Glomerular visceral epithelial cell (primary cell): ENCODE results near the gene ZNF112.
"Not testable (repeated sequence)": the region's sequence is repeated elsewhere in the genome, so short reads cannot be mapped to it uniquely, and the experiment has no call there.

Experiments used
- DNase-seq: peaks from one replicate; pipeline ENCODE4 v3.0.0-alpha.2; 2016; ENCODE audit errors: extremely low spot score

The ZNF112 gene

DNA sequence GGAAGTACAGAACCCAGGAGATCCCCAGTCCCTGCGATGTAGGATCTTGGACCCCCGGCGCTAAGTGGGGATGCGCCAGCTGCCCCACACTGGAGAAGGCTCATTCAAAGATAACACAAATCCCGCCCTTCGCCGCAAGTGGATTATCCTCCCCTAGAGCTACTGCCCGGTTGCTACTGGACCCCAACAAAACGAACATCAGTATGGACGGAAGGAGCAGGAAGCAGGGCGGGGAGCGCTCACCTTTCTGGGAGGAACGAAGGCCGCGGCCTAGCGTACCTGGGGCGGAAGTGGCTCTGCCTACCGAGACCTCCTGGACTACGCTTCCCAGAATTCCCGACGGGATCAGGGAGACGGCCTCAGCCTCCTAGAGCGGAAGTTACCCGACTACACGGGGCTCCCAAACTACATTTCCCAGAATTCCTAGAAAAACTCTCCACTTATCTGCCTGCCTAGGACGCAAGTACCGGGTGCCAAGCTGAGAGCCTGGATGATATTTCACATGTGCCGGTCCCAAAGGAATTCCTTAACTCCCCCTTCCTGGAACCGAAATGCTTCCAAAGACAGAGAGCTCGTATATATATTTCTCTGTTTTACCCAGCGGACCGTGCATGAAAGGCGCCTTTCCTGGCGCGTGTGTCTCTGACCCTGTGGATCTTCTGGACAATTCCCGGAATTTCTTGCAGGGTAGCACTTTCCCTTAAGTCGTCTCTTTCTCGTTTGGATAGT, at the start of gene ZNF112:
Gene ZNF112, minus strand, starts transcription at position 298 of the 729 bp plus-strand sequence. CDS start 16,141 bp downstream, outside the sequence.
- DNase-seq = peak; percentile 91

DNA sequence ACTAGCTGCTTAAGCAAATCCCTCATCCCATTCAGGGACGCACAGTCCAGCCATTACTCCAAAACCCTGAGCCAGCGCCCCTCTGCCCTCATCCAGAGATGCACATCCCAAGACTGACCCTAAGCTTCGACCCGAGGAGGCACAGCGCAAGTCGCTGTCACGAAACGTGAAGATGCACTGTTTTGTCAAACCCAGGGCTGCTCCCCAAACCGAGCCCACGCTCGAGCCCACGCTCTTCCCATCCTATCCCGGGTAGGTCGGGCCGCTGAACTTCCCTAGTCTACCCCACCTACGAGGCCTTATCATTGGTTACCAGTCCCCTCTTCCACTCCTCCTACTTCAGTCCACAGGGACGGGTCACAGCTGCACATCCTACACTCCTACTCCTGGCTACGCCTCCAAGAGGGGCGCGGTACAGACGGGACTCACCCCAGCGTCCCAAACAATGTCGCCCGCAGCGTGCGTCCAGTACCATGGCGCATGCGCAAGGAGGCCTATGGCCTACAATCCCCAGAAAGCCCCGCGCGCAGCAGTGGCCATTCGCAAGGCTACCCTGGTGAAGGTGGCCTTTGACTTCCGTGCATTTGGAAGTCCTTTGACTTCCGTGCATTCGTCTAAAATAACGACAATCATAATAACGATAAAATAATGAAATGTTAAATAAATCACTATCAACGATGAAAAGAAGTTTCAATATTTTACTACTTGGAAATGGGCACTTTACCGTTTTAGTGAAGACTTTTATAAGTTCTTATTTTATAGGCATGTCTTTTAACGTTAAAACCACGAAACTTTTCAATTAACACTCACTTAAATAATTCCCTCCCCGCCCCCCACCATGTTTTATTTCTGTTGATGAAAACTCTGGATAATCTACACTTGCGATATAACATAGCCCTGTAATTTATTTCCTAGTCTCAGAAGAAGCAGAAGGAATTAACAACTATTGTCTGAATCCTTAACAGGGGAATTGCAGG, 44.9 kb upstream of the ZNF112 start, which contains the start of gene ZNF285:
Gene ZNF285, minus strand, starts transcription at position 470 of the 977 bp plus-strand sequence. CDS start 4,395 bp downstream, outside the sequence.
- peak; percentile 96 for DNase-seq

DNA sequence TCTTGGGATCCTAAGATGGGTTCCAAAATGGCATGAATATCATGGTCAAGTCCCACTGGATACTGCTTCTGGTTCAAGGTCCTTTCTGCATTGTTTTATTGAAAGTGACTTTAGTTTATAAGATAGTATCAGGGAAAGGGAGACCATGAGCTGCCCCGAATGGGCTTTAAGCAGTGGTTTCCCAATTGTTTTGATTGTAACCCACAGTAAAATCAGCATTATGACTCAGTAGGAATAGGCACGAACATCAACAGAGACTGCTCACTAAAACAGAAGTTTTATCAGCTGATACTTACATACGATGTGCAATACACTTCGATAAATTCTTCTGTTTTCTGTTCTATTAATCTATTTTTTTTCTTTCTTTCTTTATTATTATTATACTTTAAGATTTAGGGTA, 32.8 kb upstream of the ZNF112 start:
- DNase-seq = not testable (repeated sequence)

DNA sequence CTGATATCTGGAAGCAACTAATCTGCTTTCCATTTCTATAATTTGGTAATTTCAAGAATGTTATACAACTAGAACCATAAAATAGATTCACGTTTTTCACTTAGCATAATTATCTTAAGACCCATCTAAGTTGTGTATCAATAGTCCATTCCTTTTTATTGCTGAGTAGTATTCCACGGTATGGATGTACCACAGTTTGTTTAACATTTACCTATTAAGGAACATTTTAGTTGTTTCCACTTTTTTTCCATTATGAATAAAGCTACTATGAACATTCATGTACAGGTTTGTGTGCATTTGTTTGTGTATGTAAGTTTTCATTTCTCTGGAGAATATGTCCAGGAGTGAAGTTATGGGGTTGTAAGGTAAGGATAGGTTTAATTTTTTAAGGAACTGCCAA, 18.3 kb upstream of the ZNF112 start:
- DNase-seq = no peak

DNA sequence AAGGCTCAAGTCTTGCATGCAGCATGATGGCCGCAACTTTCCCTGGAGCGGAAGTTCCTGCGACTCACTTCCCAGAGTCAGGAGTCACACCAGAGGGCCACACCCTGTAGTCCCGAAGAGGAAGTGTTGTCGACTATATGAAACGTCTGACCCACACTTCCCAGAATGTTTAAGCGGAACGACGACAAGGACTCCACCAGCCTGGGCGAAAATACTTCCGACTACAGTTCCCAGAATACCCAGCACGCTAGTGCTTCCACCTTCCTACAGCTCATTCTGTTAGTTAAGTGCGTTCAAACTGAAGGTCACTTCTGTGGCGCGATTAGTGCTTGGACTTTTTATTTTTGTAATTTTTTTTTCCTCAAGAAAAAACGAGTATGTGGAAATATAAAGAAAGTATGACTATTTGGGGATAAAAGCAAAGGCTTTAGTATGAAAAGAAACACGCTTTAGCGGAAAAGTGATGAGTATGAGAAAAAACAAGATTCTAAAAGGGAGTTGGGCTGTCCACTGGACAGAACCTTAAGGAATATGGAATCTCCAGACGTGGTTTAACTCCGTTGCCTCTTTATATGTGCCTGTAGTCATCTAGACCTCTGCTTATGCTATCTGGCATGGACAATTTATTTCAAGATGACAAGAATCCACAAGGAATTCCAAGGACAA, 15.5 kb upstream of the ZNF112 start:
- DNase-seq = no peak

DNA sequence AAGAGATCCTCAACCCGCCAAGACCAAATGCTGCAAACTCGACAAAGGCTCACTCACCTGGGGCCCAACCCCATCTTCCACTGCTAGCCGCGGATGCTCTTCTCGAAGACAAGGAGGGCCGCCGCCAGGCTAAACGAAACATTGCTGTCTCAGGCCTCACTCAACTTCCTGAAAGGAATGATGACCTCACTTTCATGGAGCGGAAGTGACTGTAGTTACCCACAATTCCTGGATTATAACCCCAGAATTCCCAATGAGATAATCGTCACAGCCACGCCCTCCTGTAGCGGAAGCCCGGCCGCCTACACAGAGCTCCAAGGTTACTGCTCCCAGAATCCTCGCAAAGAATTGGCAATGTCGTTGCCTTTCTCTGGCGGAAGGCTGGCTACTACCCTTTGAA, 10.5 kb upstream of the ZNF112 start:
- DNase-seq = no peak

DNA sequence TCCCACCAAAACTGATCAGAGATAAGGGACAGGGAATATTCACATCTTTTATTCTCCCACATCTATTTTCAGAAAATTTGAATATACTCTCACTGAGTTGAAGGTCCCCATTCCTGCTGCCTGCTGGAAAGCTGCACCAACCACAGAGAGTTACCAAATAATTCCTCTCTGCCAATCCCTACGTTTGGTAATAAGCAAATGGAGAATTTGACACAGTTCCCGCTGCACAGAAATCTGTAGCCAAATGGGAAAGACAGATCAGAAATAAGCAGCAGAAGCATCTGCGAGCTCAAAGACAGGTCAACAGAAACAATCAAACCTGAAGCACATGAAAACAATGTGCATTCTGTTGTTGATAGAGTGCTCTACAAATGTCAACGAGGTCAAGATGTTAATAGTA, 9.9 kb downstream of the ZNF112 start:
- DNase-seq = no peak

DNA sequence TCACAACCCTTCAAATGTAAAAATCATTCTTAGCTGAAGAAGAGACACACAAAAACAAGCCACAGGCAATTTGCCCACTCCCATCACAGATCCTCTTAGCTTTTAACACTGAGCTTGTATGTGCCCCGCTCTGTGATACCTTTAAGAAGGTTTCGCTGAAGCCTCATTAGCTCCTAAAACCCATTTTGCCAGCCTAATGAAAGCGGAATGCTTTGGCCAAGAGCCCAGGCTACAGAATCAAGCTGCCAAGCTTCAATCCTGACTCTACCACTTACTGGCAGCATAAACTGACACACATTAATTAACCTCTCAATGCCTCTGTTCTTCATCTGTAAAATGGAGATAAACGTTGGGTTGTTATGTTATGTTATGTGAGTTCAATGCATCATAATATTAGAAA, 10.5 kb downstream of the ZNF112 start:
- no peak for DNase-seq

DNA sequence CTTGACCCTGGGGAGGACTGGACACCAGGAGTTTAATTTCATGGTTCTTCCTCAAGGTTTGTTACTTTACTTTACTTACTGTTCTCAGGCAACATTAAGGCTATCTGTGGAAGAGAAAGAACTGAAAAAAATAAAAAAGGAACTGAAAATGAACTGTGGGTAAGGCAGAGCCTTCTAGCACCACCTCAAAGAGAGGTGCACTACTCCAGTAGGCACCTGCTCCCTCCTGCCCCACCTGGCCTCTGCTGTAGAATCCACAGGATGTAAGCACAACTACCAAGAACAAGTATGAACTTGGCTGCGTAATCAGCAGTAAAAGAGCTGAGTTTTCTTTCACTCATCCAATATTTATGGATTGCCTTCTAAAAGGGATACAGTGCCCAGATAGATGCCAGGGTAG, 12.2 kb downstream of the ZNF112 start:
- no peak for DNase-seq

DNA sequence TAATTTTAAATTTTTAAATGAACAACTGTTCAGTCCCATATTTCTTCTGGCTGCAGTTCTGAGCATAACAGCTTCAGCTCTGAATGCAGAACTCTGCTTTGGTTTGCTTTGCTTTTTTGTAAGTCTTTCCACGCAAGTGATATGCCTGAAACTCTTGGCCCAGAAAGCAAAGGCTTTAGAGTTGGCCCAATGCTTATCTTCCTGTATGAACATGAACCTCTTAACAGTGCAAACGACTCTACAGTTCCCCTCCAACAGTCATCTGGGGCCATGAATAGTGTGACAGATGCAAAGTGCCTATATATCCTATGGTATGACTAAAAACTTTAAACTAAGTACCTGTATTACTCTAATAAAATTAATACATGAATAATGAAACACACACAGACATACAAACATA, 14.7 kb downstream of the ZNF112 start:
- DNase-seq = no peak

DNA sequence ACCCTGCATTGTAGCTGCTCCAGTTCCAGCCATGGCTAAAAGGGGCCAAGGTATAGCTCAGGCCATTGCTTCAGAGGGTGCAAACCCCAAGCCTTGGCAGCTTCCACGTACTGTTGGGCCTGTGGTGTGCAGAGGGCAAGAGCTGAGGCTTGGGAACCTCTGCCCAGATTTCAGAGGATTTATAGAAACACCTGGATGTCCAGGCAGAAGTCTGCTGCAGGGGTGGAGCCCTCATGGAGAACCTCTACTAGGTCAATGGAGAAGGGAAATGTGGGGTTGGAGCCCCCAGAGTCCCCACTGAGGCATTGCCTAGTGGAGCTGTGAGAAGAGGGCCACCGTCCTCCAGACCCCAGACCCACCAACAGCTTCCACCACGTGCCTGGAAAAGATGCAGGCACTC, 21.8 kb downstream of the ZNF112 start:
- DNase-seq = not testable (repeated sequence)

DNA sequence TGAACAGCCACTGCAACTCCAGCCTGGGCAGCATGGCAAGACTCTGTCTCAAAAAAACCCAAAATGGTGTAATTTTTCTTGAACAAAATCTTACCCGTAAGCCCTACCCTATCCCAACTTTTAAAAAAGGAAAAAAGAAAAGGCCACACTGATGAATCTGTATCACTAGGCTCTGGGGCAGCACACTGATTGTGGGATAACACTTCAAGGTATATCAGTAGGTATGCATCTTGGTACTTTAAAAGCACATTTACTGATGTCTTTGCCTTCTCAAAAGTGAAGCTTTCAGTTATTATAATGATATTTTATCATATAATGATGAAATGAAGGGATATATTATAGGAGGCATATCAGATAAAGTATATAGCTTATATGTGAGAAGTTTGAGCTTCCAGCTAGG, 24.3 kb downstream of the ZNF112 start:
- DNase-seq = no peak

DNA sequence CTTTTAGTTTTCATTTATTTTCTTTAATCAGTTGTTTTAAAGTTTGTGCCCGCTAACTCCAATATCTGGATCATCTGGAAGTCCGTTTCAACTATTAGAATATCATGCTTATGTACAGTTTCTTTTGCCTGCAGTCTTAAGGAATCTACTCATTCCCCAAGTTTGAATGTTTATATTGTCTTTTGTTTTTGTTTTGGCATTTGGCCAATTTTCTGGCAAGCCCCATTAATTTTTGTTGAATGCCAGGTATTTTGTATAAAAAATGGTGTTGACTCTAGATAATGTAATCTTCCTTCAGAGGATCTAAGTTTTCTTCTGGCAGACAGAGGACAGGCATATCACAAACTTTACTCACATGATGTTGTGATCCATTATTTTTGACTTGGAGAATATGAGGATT, 40.6 kb downstream of the ZNF112 start:
- DNase-seq = no peak

DNA sequence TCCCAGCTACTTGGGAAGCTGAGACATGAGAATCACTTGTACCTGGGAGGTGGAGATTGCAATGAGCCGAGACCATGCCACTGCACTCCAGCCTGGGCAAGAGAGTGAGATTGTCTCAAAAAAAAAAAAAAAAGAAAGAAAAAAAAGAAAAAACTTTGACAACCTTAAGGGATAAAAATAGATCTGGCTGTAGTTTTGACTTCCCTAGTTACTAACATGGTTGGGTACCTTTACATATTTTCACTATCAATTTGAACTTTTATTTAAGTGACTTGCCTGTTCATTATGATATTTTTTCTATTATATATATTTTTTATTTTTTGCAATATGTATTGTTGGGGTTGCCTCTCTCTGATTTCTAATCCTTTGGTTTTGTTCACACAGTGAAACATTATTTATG, 43.2 kb downstream of the ZNF112 start:
- no peak for DNase-seq

DNA sequence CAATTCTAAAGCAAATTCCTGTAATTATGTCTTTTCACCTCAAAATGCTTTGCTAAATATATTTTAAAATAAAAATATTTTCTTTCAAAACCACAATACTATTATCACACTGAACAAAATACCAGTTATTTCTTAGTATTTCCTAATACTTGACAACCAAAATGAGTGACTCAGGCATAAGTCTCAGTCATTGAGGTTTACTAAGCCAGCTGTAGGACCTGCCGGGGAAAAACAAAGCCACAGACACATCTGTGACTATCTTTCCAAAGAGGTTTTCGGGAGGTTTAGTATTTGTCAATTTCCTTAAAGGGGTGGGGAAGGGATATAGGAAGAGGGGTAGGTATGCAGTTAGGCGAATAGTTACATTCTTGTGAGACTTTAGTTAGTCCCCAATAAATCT, 48.5 kb downstream of the ZNF112 start:
- no peak for DNase-seq

DNA sequence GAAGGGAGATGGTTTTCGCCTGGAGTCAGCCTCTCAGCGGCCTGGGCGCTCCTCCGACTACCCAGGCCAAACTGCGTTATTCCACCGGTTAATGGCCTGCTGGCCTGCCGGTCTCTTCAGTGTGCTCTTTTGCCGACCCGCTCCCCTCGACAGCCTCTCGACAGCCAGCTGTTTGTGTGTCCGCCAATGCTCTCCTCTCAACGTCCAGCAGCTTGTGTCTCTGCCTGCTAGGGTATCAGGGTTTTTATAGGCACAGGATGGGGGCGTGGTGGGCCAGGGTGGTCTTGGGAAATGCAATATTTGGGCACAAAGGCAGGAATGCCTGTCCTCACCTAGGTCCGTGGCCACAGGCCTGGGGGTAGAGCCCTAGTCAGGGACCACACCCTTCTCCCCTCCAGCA, 50.2 kb downstream of the ZNF112 start:
- no peak for DNase-seq

DNA sequence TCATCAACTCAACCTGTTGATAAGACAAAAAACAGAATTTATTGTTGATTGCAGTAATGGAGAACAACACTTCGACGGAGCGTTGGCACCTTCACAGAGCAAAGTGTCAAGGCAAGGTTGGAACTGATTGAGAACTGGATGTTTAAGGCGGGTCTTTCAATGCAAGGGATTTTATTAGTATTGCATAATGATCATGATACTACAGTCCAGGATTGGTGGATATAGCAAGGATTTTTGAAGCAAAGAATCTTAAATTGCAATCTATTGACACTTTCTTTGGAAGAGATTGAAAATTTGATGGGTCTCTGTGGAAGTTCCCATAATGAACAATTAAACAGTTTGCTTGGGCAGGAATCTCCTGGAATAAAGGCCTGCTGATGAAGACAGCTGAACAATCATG, 51.0 kb downstream of the ZNF112 start:
- no peak for DNase-seq

DNA sequence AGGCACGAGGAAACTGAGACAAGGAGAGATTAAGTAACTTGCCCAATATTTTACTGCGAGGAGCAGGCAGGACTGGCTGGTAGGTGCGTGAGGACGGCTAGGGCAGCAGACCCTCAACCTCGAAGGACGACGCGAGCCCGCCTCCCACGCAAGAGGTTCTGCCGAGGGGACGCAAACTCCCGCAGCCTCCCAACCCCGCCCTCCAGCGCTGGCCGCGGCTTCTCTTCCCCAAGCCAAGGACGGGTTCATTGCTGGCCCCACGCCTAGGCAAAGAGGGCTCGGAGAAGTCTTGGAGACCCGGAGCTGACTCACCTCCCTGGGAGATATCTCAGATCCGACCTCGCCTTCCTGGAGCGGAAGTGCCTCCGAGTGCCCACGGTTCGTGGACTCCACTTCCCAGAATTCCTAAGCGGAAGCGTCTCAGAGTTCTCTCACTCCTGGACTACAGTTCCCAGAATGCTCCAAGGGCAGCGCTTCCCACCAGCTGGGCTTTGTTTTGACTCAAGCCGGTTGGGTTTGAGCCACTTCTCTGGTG, 51.8 kb downstream of the ZNF112 start, which contains the start of gene ZNF235:
Gene ZNF235, minus strand, starts transcription at position 367 of the 535 bp plus-strand sequence. CDS start 1,621 bp downstream, outside the sequence.
- DNase-seq = peak; percentile 97

DNA sequence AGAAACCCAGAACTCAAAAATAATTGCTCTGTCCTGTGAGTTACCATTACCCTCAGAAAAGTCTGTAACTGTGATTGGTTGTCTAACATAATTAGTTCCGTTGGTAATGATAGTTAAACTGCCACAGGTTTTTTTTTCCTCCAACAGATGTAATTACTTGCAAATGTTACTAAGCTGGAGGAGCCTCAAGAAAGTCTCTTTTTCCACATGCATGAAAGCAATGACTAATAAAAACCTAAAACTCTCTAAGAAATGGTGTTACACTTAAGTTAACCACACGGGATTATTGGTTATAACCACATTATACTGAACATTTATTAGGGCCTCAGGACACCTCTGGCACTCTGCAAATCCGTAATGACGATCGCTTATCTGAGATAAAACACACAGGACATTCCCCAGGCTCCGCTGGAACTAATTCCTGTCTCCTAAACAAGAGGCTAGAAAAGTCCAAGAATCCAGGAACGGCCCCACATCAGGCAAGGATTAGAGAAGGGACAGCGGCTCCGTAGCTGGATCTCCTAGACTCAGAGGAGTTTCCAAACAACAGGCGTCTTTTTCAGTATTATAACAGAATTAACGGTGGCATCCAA, 52.4 kb downstream of the ZNF112 start:
- DNase-seq = peak; percentile 42

DNA sequence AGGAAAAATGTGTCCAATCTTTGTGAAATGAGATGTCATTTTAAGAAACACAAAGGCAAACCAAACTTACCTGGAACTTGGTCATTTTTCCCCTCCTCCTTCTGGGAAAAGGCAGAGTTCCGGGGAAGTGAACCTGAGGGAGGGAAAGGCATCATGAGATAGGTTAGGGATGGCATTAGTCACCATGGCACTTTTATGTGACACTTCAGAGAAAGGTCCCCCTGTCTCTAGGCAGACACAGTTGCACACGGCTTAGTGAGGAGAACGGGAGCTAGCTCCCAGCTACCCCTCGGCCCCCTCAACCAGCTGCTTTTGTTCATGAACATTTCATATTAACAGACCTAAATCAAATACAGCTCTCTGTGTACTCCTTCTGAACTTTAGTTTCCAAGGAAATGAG, 53.2 kb downstream of the ZNF112 start:
- DNase-seq = no peak

DNA sequence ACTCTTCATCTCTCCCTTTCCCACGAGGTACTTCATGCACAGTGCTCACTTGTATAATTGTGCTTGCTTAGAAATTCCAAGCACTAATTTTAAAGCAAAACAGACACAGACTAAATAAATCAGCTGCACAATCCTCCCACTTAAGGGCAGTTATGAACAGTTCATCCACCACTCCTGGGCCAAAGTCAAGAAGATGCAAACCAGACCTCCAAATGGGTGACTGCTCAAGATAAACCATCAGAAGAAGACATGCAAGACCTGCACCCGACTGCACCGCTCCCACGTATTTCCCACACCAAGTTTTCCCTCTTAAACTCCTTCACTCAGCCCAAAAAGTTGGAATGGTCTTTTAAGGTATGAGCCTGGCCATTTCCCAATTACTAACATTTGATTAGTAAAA, 71.5 kb downstream of the ZNF112 start:
- DNase-seq = no peak
